22Rv1 (cell line): Measurements from ENCODE around the gene MS4A13.

Experiments used
- CTCF ChIP-seq: fragments of 450-650 bp; IDR thresholded peaks from 2 replicates; pipeline ENCODE4 v1.5.1; 2017; ENCODE audit warnings: mild to moderate bottlenecking
- ZFX ChIP-seq: fragments of 450-650 bp; IDR thresholded peaks from 2 replicates; pipeline ENCODE4 v1.6.1; 2017; ENCODE audit warnings: antibody characterized with exemption, borderline replicate concordance

GRCh38 chr11:60504219-60504905, 10.8 kb upstream of the MS4A13 start:
- TF ChIP-seq CTCF (no peak), ZFX (no peak)
